Left hindlimb (tissue), 1 donor: ENCODE results near the gene CYP3A7.
A peak's percentile ranks its signal among the peaks of the same experiment; 100 is the strongest.
"Not testable (repeated sequence)": the region's sequence is repeated elsewhere in the genome, so short reads cannot be mapped to it uniquely, and the experiment has no call there.

Source experiments
- DNase-seq: peaks from one replicate; pipeline ENCODE4 v3.0.0-alpha.2; 2018

CYP3A7 gene

DNA sequence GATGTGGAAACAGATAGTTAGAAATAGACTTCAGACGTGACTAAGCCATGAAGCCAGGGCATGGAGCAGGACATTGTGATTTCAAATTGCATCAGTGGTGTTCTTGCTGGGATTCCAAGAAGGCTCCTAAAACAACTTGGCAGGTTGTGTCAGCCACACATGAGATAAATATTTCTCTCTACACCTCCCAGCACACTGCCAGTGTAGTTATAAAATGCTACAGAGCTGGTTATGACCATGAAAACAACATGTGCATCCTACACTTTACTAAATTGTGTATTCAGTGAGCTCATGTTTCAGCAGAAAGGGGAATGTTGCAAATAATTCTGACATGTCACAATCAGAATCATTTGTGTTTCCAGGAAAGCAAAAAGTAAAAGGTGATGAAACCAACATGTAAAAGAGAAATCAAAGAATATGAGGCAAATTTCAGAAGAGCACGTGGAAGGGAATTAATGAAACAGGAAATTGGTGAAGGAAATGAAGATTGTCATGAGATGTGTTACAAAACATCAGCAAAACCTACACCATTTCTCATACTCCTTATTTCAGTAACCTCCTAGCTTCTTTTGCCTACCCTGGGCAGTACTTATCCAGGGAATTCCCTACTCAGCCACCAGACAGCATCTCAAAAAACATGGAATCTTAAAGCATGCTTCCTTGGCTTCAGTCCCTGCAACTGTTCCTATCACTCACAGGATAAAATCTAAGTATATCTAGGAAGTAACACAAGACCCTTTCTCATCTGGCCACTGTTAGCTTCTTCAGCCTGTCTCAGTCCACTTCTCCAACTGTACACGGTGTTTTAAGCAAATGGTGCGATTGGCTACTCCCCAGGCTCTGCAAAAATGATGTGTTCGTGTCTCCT lies 5.8 kb upstream of the CYP3A7 start:
- no peak for DNase-seq

DNA sequence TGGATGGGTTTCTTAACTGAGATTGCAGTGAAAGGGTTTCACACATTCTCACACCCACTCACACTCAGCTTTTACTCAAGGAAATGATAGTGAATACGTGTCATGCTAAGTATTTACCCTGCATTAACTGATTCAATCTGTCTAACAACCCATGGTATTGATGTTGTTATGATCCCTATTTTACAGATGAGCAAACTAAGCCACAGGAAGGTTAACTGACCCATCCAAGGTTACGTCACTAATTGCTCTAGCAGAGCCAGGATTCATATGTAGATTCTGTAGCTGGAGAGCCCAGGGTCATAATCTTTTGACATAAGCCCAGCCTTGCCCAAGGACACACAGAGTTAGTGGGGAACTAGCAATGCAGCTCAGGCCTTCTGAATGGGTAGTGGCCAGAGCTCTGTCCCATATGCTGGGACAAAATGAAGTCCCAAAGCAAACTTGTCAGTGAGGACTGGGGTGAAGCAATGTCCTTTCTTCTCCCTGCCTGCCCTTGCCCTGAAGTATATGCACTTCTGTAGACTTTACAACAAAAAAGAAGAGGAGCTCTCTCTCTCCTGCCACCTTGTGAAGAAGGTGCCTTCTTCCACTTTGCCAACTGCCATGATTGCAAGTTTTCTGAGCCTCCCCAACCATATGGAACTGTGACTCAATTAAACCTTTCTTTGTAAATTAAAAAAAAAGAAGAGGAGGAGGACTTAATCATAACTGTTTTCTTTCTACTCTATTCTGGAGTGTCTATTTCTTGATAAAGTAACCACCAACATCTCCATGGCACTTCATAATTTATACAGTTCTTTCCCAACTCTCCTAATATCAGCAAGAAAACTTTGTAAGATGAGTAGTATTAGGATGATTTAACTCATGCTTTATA lies 4.9 kb upstream of the CYP3A7 start:
- no peak for DNase-seq

DNA sequence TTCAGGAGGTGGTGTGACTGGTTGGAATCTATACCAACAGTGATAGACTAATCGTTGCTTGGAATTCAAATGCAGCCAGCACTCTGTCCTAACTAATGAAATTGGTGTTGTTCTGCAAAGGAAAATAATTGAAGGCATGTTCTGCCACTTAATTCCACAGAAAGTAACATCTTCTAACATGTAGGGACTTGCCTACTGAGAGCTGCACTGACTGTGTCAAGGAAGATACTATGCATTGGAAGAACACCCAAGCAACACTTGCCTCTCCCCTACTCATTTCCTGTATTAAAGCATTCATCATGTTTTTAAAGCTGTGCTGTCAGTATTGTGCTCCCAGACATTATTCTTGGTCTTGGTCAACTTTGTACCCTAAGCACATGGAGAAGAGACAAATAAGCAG lies 2.7 kb upstream of the CYP3A7 start:
- no peak for DNase-seq

DNA sequence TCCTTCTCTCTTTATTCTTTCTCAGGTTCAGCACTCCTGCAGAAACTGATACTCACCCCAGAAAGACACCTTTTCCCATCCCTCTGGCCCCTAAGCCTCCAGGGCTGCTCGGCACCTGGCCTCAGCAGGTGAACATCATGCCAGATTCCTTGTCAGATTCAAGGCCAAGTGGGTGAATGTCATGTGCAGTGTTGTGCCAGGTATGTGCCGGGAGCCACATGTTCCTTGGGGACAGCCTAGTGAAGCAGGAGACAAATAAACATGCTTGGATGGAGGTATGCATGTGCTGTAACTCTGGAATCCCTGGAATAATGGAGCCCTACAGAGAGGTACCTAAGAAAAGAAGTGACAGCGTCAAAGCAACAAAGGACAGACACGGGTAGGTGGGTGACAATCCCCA lies 1.7 kb upstream of the CYP3A7 start:
- DNase-seq, result not testable (repeated sequence)

DNA sequence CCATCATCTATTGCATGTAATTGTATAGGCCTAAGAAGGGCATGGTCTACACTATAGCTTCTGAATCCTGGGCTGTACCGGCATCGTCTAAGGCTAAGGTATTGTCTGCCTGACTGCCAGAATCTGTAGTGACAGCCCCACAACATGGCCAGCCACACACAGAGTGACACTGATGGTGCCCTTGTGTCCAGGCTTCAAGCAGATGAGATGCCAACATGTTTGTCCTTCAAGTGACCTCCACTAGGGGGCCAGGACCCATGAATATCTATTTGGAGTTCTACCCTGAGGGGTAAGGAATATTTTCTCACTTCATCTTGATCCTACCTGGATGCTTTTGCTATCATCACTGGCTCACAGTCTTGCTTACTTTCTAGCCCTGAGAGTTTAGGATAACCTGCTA lies 1.5 kb downstream of the CYP3A7 start:
- DNase-seq, result no peak

DNA sequence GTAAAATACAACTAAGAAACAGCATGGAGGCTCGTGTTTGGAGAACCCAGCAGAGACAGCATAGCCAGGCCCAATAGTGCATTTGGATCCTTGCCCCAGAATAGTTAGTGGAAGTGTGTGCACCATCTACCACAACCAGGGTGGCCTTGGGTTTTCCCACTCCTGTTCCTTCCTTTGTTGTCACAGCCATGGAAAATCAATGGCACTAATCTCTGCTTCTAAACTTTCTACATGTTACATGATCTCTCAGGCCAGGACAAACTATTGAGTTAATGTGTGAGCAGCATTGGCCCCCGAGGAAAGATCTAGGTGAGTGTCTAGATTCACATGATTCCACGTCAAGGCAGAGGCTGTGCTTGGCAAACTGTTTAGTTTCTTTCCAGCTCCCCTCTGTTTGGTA lies 2.0 kb downstream of the CYP3A7 start:
- DNase-seq, result no peak

DNA sequence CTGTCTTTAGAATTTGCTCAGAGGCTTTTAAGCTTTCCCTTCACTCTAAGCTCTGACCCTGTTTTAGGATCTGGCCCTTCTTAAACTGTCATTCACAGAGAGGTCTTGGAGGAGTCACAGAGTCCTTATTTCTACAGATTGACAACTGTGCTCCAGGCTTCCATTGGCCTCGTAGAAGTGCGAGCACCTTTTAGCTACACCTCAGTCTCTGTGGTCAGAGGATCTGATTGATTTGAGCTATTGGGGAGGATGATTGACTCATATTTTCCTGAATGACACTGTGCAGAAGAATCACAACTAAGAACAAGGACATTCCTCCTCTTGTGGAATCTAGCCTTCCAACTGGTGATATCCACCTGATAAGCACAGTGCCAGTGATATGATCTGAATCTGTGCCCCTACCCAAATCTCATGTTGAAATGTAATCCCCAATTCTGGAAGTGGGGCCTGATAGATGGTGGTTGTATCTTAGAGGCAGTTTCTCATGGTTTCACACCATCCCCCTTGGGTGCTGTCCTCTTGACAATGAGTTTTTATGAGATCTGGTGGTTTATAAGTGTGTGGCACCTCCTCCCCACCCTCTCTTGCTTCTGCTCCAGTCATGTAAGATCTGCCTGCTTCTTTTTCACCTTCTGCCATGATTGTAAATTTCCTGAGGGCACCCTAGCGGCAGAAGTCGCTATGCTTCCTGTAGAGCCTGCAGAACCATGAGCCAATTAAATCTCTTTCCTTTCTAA lies 3.2 kb downstream of the CYP3A7 start:
- DNase-seq, result no peak

DNA sequence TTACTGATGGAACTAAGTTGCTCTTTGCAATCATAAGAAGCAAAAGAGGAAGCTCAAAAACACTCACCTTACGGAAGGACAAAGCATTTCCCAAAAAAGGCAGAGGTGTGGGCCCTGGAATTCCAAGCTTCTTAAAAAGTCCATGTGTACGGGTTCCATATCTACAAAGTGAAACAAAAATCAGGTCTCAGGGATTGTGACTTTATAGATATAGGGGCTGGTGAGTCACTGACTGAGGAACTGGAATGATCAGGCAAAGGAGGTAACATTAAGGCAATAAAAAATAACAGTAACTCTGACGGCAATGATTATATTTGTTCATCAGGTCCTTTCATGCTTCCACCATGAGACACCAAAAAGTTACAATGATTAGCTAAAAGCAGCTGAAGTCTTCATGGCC lies 4.0 kb downstream of the CYP3A7 start:
- no peak for DNase-seq

DNA sequence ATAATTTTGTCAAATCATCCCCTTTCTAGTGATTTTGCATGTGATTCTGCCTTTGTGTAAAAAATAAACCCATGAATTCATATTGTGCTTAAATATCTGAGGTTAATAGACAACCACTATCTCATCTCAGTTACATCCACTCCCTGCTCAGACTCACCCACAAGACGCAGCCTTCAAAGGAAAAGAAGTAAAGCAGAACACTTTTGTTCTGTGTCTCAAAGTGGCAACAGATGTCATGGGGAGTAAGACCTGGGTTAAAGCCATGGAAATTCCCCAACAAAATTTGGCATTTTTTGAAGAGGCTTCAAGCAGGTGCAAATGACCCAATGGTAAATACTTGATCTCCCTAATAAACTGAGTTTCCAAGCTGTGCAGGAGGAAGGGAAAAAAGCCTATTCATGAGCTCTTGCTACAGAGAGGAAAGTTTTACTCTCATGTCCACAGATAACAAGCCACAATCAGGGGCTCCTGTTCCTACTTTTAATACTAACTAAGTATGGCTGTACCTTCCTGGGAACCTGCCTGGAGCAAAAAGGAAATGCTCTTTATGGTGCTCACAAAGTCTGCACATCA lies 4.7 kb downstream of the CYP3A7 start:
- no peak for DNase-seq

DNA sequence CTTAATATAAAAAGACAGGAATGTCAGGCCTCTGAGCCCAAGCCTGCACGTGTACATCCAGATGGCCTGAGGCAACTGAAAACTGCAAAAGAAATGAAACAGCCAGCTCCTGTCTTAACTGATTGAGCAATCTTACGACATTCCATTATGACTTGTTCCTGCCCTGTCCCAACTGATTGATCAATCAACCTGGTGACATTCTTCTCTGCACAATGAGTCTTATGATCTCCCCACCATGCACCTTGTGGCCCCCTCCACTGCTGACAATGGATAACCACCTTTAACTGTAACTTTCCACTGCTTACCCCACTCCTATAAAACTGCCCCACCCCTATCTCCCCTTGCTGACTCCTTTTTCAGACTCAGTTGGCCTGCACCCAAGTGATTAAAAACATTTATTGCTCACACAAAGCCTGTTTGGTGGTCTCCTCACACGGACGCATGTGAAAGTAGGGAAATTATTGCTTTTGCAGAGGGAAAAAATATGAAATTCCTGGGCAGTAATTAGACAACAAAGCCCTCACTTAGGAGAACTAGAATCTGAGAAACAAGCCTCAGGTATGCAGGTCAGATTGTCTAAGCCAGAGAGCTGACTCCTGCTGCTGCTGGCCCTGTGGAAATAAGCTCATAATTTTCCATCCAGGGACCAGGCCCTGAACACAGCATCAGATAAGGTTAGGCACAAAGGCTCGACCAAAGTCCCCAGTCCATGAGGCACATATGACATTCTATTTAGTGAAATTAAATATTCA lies 5.3 kb downstream of the CYP3A7 start:
- DNase-seq, result no peak

DNA sequence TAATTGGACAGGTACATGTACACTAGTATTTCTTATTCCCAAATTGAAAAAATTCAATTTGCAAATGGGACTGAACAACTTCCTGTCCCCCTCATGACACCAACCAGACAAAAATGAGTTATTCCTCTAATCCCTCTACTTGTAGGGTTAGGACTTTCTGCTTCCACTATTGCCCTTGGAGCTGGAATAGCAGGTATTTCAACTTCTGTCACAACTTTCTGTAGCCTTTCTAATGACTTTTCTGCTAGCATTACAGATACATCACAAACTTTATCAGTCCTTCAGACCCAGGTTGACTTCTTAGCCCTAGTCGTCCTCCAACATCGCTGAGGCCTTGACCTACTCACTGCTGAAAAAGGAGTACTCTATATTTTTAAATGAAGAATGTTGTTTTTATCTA lies 6.4 kb downstream of the CYP3A7 start:
- DNase-seq, result no peak

DNA sequence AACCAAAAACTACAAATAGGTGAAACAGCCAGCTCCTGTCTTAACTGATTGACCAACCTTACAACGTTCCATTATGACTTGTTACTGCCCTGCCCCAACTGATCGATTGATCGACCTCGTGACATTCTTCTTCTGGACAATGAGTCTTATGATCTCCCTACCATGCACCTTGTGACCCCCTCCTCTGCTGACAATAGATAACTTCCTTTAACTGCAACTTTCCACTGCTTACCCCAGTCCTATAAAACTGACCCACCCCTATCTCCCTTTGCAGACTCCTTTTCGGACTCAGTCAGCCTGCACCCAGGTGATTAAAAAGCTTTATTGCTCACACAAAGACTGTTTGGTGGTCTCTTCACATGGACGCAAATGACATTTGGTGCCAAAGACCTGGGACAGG lies 11.8 kb downstream of the CYP3A7 start:
- not testable (repeated sequence) for DNase-seq

DNA sequence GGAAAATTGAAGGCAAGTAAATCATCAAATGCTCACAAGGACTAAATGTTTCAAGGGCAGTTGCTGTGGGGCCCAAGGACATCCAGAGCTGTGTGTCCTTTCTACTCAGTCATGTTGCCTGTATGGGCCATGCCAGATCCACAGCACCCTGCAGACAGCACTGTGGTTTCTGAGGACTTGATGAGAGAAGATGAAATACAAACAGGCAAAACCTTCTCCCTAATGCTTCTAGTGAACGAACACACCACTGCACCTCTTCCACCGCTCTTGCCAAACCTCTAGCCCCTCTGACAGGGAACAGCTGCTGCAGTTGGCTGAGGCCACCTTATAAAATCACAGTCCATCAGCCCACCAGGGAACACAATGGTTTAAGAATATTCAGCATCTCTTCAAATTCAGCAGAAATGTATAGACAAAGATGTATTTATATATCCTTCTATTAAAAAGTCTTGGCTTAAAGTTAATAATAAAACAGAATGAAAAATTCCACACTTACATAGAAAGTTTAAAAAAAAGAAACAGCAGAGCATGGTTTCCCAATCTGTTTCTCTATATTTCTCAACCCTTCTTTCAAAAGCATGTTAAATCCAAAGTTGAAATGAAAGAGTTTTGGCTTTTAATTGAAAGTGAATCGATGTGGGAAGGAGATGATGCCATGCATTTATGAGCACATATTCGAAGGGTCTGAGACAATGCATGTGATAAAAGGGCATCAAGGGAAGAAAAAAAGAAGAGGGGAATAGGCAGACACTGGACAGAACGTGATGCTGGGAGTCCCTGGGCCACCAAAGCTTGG lies 14.0 kb downstream of the CYP3A7 start:
- peak; percentile 32 for DNase-seq

DNA sequence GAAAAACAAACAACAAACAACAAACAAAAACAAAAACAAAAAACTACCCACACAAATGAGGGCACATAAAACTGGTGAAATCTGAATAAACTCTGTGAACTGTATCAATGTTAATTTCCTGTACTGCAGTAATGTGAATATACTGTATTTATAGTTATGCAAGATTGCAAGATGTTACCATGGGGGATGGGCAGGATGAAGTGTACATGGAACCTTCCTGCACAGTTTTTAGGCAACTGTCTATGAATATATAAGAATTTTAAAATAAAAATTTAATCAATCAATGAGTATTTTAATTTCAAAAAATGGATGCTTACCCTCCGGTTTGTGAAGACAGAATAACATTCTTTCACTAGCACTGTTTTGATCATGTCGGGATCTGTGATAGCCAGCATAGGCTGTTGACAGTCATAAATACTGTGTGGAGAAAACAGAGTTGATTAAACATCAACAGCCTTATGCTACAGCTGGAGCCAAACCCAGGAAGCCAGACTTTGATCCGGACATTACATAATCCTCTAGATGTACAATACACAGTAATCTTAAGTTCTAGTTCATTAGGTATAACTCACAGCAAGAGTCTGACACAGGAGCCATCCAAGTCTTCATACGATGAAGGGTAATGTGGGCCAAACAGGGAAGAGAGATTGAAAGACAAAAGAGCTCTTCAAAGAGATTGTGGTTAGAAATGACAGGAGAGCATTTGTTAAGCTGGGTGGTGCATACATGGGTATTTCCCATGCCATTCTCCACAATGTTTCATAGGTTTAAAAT lies 14.8 kb downstream of the CYP3A7 start:
- DNase-seq, result no peak

DNA sequence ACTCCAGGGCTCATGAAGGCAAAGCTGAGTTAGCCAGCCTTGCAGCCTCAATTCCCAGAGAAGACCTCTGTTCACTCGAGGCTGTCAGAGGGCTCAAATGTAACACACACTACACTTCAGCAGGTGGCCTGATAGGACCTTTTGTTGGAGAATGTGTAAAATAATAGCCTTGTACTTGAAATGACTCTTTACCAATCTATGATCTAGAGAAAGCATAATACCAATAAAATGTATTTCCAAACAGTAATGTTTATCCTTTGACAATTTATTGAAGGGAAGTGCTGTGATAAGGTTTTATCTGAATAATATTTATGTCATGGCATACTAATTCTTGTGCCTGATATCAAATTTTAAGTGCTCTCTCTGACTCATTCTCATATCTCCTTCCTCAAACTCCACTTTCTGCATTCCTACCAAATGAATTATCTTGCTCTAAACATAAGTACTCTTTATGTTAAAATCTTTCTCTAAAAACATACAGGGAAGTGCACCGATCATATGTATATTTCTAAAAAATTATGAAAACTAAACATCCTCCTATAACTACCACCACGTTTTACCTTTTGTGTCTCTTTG lies 20.9 kb downstream of the CYP3A7 start:
- DNase-seq, result no peak

DNA sequence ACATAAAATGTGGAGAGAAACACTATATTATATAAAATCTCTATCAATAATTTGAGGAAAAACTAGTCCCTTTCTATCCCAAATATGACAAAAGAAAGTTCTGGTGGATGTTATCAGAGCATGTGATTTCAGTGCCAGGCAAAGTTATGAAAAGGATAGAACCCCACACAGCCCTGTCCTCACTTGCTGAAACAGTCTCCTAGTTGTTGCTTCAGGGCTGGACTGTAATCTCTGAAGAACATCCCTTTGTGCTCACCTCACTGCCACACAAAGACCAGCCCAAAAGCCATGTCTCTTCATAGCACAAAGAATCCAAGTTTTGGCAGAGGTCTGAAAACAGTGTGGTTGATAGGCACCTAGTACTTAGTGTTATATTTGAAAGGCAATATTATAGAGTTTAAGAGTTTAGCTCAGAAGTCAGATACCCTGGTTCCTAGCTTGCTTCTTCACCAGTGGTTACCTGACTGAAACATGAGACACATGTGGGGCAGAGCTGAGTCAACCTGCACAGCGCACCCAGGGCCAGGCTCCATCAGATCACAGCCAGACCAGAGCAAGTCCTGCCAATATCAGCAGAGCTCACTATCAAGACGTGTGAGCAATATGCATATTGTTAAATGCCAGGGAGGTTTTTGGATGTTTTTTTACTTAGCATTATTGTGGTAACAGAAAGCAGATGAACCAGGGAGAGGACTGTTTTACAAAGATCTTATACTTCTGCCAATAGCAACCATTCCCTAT lies 25.0 kb downstream of the CYP3A7 start:
- DNase-seq, result no peak

DNA sequence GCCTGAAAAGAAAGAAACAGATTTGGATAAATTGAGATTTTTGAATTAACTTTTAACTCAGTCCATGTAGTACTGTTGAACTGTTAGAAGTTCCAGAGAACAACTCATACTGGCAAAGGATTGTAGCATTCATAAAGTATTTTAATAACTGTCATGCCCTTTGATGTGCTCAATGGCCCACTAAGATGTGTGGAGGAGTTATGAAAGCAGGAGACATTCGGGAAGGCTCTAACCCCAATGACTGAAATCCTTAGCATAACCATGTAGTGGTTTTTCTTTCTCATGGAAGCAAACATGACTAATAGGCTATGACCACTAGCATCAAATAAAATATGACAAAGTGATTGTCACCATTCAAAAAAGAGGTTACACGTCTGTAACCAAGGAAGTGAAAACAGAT lies 25.7 kb downstream of the CYP3A7 start:
- no peak for DNase-seq

DNA sequence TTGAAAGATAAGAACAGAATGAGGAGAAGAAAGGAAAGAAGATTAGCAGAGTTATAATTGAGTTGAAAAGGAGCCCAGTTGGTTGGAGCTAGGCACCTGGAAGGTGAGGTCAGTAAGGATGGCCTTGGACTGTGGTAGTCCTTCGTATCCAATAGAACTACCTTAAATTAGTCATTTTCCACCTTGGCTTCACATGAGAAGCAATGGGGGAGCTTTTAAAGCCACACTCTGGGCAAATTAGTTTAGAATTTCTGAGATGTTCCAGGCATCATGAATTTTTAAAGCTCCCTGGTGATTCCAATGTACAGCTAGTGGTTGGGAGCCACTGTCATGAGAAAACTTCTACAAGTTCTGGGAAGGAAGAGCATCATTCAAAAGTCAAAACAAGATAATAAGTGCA lies 27.9 kb downstream of the CYP3A7 start:
- no peak for DNase-seq

DNA sequence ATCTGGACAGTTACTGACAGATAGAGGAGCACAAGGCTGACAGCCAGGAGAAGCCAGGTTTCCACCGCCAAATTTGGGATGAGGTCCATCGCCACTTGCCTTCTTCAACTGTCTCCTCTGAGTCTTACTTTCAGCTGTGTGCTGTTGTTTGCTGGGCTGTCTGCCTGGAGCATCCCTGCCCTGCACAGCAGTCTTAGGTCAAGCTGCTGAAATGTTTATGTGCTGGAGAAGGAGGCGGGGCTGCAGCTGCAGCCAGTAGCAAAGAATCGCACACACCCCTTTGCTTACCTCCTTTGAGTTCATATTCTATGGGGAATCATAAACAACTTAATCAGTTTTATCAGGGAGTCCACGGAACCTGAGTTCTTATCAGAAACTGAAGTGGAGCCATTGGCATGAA lies 35.0 kb downstream of the CYP3A7 start:
- DNase-seq, result no peak
